ENCODE results near the gene CLDN9. TPM values are rescaled to one million over a fixed set of nuclear protein-coding genes. Genes with fewer than 3 reads are reported as not detected.

The CLDN9 gene
- total and polyA plus RNA-seq, 2 donors (not counting 1 experiment from before 2014, with no cell fraction given) = 0.04 TPM; not detected in 1

DNA sequence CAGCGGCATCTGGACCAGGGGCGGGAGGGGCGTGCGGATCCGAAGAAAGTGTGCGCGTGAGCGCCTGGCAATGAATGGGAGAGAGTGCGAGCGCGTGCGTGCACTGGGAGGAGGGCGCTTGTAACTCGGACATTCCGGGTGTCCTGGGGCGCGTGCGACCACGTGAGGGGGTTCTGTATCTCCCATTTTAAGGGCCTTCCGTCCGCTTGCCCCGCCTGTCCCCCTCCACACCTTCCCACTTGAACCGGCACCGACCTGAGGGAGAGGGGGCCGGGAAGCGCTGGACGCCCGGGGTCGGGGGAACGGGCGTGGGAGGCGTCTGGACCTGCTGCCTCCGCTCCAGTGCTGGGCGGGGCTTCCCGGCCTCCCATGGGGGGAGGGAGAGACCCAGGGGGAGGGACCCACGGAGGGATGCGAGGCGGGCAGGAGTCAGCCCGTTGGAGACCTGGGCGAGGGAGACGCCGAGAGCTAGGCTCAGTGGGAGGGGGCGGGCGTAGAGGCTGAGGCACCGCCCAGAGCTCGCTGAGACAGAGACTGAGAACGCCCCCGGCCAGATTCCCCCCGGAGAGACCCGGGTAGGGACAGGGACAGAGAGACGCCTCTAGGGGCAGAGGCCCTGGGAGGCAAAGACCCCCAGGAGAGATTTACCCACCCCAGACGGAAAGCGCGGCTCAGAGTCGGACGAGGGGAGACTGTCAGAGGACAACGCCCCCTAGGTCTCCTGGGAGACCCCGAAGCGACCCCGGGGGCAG, 48.8 kb upstream of the CLDN9 start, which contains the start of gene KREMEN2:
Gene KREMEN2, plus strand, starts transcription at position 553 of the 752 bp plus-strand sequence. CDS start 246 bp downstream, outside the sequence.
- H2AFZ ChIP-seq (ENCODE audit: insufficient read depth, low read depth, low read length, poor library complexity, severe bottlenecking) = peak within 1 kb of the TSS; percentile 63
- POLR2A ChIA-PET = no interaction called here

More for the DNA sequence above, 48.8 kb upstream of the CLDN9 start, which contains the start of gene KREMEN2:
- WGBS (ENCODE audit: insufficient coverage) = under 1% methylated on average over 59 of the region's 60 CpGs
- intact Hi-C loops (cut with micrococcal nuclease) = loop anchor here (2.0 kb wide), 1 partner anchor 59 kb away; no protein-coding TSS in a partner anchor
- Histone ChIP-seq H3K27me3 (replicated peaks in 1 of 4; ENCODE audit: control extremely low read depth in 1 of 4, control insufficient read depth in 3 of 4, insufficient read depth in 4 of 4, low read length in 3 of 4) (peaks cover 0 to 67% (median 19%) of the 10 kb centered on the region in 4 experiments), H3K36me3 (replicated peaks in 1 of 2; ENCODE audit: control extremely low read depth in 1 of 2, control insufficient read depth in 1 of 2, extremely low read depth in 1 of 2, insufficient read depth in 2 of 2, low read length in 1 of 2) (no peaks in the 10 kb centered on the region), H3K9ac (ENCODE audit: low read length) (peak within 1 kb of the TSS; percentile 59), H4K20me1 (ENCODE audit: control insufficient read depth, insufficient read depth, low read length, poor library complexity, severe bottlenecking) (peaks cover 34% of the 10 kb centered on the region), H3K9me3 (ENCODE audit: control extremely low read depth in 1 of 3, control insufficient read depth in 2 of 3, insufficient read depth in 1 of 3, low read length in 2 of 3) (peaks cover 0 to 28% (median 0%) of the 10 kb centered on the region in 3 donors), H3K4me1 (ENCODE audit: control insufficient read depth in 2 of 2, insufficient read depth in 2 of 2, low read length in 2 of 2) (peaks cover 66% of the 10 kb centered on the region in 2 donors), H3K27ac (ENCODE audit: low read length in 2 of 2) (no peak within 1 kb of the TSS), H3K79me2 (ENCODE audit: control insufficient read depth, insufficient read depth, low read length) (no peaks in the 10 kb centered on the region), H3K4me2 (replicated peaks; ENCODE audit: low read depth, low read length, poor library complexity, severe bottlenecking) (peak within 1 kb of the TSS; percentile 96), H3K4me3 (ENCODE audit: control extremely low read depth in 1 of 5, extremely low read depth in 1 of 5, insufficient read depth in 1 of 5, low read depth in 2 of 5, low read length in 4 of 5) (peak within 1 kb of the TSS in 4 of 5 experiments; percentile 39 to 61 (median 54))
- Mint-ChIP-seq H3K27me3 (peaks cover 25% of the 10 kb centered on the region), H3K27ac (peak within 1 kb of the TSS; percentile 6), H3K4me1 (peaks cover 37% of the 10 kb centered on the region), H3K4me3 (peak within 1 kb of the TSS; percentile 84), H3K9me3 (ENCODE audit: insufficient read depth) (no peaks in the 10 kb centered on the region)
- TF ChIP-seq, protein P1, sequence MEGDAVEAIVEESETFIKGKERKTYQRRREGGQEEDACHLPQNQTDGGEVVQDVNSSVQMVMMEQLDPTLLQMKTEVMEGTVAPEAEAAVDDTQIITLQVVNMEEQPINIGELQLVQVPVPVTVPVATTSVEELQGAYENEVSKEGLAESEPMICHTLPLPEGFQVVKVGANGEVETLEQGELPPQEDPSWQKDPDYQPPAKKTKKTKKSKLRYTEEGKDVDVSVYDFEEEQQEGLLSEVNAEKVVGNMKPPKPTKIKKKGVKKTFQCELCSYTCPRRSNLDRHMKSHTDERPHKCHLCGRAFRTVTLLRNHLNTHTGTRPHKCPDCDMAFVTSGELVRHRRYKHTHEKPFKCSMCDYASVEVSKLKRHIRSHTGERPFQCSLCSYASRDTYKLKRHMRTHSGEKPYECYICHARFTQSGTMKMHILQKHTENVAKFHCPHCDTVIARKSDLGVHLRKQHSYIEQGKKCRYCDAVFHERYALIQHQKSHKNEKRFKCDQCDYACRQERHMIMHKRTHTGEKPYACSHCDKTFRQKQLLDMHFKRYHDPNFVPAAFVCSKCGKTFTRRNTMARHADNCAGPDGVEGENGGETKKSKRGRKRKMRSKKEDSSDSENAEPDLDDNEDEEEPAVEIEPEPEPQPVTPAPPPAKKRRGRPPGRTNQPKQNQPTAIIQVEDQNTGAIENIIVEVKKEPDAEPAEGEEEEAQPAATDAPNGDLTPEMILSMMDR (IDR thresholded peaks at IDR 0.05) = no peak
- peak; percentile 58 for TF ChIP-seq EZH2 (IDR thresholded peaks at IDR 0.05; ENCODE audit: borderline replicate concordance, insufficient read depth, low read depth, low read length, poor library complexity, severe bottlenecking)
- ATAC-seq (ENCODE audit: low read depth) = no peak
- CTCF ChIA-PET = interaction anchor here (1.1 kb wide), 1 partner anchor 14 kb away, joined by 3 read pairs; no protein-coding TSS in a partner anchor
- peak; percentile 57 for DNase-seq
